CD4-positive, alpha-beta T cell (primary cell): Measurements from ENCODE around the gene CD300A. TPM values are rescaled to one million over a fixed set of nuclear protein-coding genes. Genes with fewer than 3 reads are reported as not detected.

Experiments
- ATAC-seq: fragments of 200-7000 bp; cut with Tn5 transposase; one replicate; pipeline ENCODE4 v1.10.0; 2022; ENCODE audit warnings: mild to moderate bottlenecking; ENCODE audit not compliant: poor library complexity
- CTCF ChIA-PET: fragments of 350-600 bp; sonication (Branson Sonifier 250); formaldehyde crosslinking; loops from one replicate; lab custom pipeline; 2021; ENCODE audit warnings: antibody characterized with exemption, inconsistent platforms; lab: Charles Lee
- POLR2A ChIA-PET: fragments of 350-600 bp; sonication (Branson Sonifier 250); formaldehyde crosslinking; loops from one replicate; lab custom pipeline; 2021; ENCODE audit warnings: antibody characterized with exemption, inconsistent platforms; lab: Charles Lee
- DNase-seq, 14 experiments: peaks; one replicate each; pipeline ENCODE4 v3.0.0-alpha.2; 2013 to 2020; ENCODE audit warnings: mixed read lengths in 2 of 14
- H3K27ac ChIP-seq, 2 donors: one replicate each; pipeline versions ENCODE4 v1.5.1 to v1.7.0; 2013; ENCODE audit warnings: low read length in 2 of 2, low read depth in 1 of 2, mild to moderate bottlenecking in 1 of 2
- H3K27me3 ChIP-seq, 2 experiments: 1 replicate in 1 of 2; 2 replicates in 1 of 2; pipeline versions ENCODE4 v1.6.1 to v1.7.0; 2013; ENCODE audit warnings: low read length in 2 of 2, control low read depth in 1 of 2, mild to moderate bottlenecking in 1 of 2, moderate library complexity in 1 of 2; ENCODE audit not compliant: insufficient read depth in 2 of 2, control insufficient read depth in 1 of 2
- H3K36me3 ChIP-seq: one replicate; pipeline ENCODE4 v1.6.1; 2013; ENCODE audit warnings: low read length, control low read depth; ENCODE audit not compliant: insufficient read depth
- H3K4me1 ChIP-seq: one replicate; pipeline ENCODE4 v1.6.1; 2013; ENCODE audit warnings: low read length, control low read depth; ENCODE audit not compliant: insufficient read depth
- H3K4me3 ChIP-seq: one replicate; pipeline ENCODE4 v1.5.1; 2013; ENCODE audit warnings: mild to moderate bottlenecking, low read length, moderate library complexity
- H3K9me3 ChIP-seq, 2 experiments: 1 replicate in 1 of 2; 2 replicates in 1 of 2; pipeline versions ENCODE4 v1.6.1 to v1.7.0; 2013; ENCODE audit warnings: low read length in 2 of 2, mild to moderate bottlenecking in 2 of 2, control low read depth in 1 of 2, moderate library complexity in 1 of 2; ENCODE audit not compliant: control insufficient read depth in 1 of 2, insufficient read depth in 1 of 2
- H3K27ac Mint-ChIP-seq: one replicate; pipeline ENCODE4 v1.8.0; 2020; ENCODE audit warnings: mixed read lengths
- H3K27me3 Mint-ChIP-seq: one replicate; pipeline ENCODE4 v1.8.0; 2021; ENCODE audit warnings: mixed read lengths
- H3K36me3 Mint-ChIP-seq: one replicate; pipeline ENCODE4 v1.8.0; 2021; ENCODE audit warnings: low read depth, mixed read lengths
- H3K4me1 Mint-ChIP-seq: one replicate; pipeline ENCODE4 v1.8.0; 2021; ENCODE audit warnings: low read depth, mixed read lengths
- H3K4me3 Mint-ChIP-seq: one replicate; pipeline ENCODE4 v1.8.0; 2020; ENCODE audit warnings: mild to moderate bottlenecking, mixed read lengths
- H3K9me3 Mint-ChIP-seq: one replicate; pipeline ENCODE4 v1.8.0; 2020; ENCODE audit warnings: mixed read lengths
- CTCF ChIP-seq: fragments of 200-600 bp; IDR thresholded peaks from one replicate; pipeline ENCODE4 v1.8.0; 2022; ENCODE audit warnings: antibody characterized with exemption, mild to moderate bottlenecking
- intact Hi-C, 2 experiments: fragments of 100-400 bp; cut with DNase I in 1 of 2; cut with micrococcal nuclease in 1 of 2; formaldehyde crosslinking; loops; one replicate each; pipeline versions ENCODE4 v1.15.1 to v1.9.0; 2023 to 2025; cut with DNase I, micrococcal nuclease
- total RNA-seq, 174 experiments: library from RNA in 2 of 174; stranded (reverse) in 2 of 174; gene quantifications; one replicate each; pipeline ENCODE4 v1.2.3 and lab custom pipeline; 2021 to 2026

The CD300A gene
- total RNA-seq, 2 experiments from 2014 or later = 1.8 to 2.6 TPM

GRCh38 chr17:74441537-74441936 is 24.9 kb upstream of the CD300A start:
- H3K4me3 Mint-ChIP-seq = no peak overlapping the region
- DNase-seq = no peak

GRCh38 chr17:74442291-74442669 is 24.2 kb upstream of the CD300A start:
- peaks cover 21% of the 10 kb centered on the region for H3K4me1 ChIP-seq
- H3K4me3 ChIP-seq = no peak overlapping the region
- H3K36me3 ChIP-seq = no peaks in the 10 kb centered on the region
- ChIA-PET CTCF (no interaction called here), POLR2A (no interaction called here)
- Mint-ChIP-seq H3K4me1 (no peaks in the 10 kb centered on the region), H3K27me3 (peaks cover 15% of the 10 kb centered on the region), H3K27ac (no peak overlapping the region), H3K4me3 (no peak overlapping the region), H3K36me3 (no peaks in the 10 kb centered on the region), H3K9me3 (peaks cover 5% of the 10 kb centered on the region)
- H3K9me3 ChIP-seq = peaks cover 20 to 25% of the 10 kb centered on the region in 2 experiments
- no peak for ATAC-seq
- intact Hi-C loops = no loop called here
- peaks cover 5% of the 10 kb centered on the region in 2 experiments for H3K27me3 ChIP-seq
- no peak for TF ChIP-seq CTCF
- no peak for DNase-seq
- no peak overlapping the region for H3K27ac ChIP-seq

More at GRCh38 chr17:74441537-74441936, 24.9 kb upstream of the CD300A start:
- ATAC-seq = no peak
- Histone ChIP-seq H3K4me3 (no peak overlapping the region), H3K27ac (no peak overlapping the region), H3K4me1 (peaks cover 19% of the 10 kb centered on the region), H3K27me3 (peaks cover 5% of the 10 kb centered on the region in 2 experiments), H3K9me3 (peaks cover 21 to 32% of the 10 kb centered on the region in 2 experiments), H3K36me3 (no peaks in the 10 kb centered on the region)
- H3K9me3 Mint-ChIP-seq = peaks cover 7% of the 10 kb centered on the region
- ChIA-PET POLR2A (no interaction called here), CTCF (no interaction called here)
- no peaks in the 10 kb centered on the region for H3K36me3 Mint-ChIP-seq
- intact Hi-C loops = no loop called here
- H3K27me3 Mint-ChIP-seq = peaks cover 20% of the 10 kb centered on the region
- H3K4me1 Mint-ChIP-seq = no peaks in the 10 kb centered on the region
- TF ChIP-seq CTCF = no peak
- no peak overlapping the region for H3K27ac Mint-ChIP-seq

GRCh38 chr17:74442670-74443515 is 23.5 kb upstream of the CD300A start:
- Histone ChIP-seq H3K36me3 (no peaks in the 10 kb centered on the region), H3K27me3 (peaks cover 5% of the 10 kb centered on the region in 2 experiments), H3K4me1 (peaks cover 21% of the 10 kb centered on the region), H3K4me3 (peak overlapping the region; percentile 15), H3K9me3 (peaks cover 14 to 19% of the 10 kb centered on the region in 2 experiments), H3K27ac (no peak overlapping the region)
- ChIA-PET POLR2A (interaction anchor here (1.0 kb wide), 1 partner anchor 12 kb away, joined by 4 read pairs; no protein-coding TSS in a partner anchor), CTCF (no interaction called here)
- TF ChIP-seq CTCF = no peak
- Mint-ChIP-seq H3K36me3 (no peaks in the 10 kb centered on the region), H3K27ac (no peak overlapping the region), H3K27me3 (peaks cover 14% of the 10 kb centered on the region), H3K4me1 (no peaks in the 10 kb centered on the region), H3K4me3 (no peak overlapping the region), H3K9me3 (peaks cover 5% of the 10 kb centered on the region)
- intact Hi-C loops = no loop called here
- ATAC-seq (peak; percentile 67), DNase-seq (peak in 3 of 14 experiments; percentile 30 to 64 (median 58))
